Anterior cingulate cortex (tissue), 58 donors: Measurements from ENCODE around the gene SGSH.
"Not testable (repeated sequence)": the region's sequence is repeated elsewhere in the genome, so short reads cannot be mapped to it uniquely, and the experiment has no call there.

Experiments used
- DNase-seq, 58 donors: peaks; one replicate each; lab custom pipeline; 2025; lab: John Stamatoyannopoulos, UW

Gene SGSH

GRCh38 chr17:80254396-80255251, 34.5 kb upstream of the SGSH start:
- DNase-seq = no peak

GRCh38 chr17:80253631-80254395, 33.7 kb upstream of the SGSH start:
- DNase-seq = no peak

- DNase-seq = no peak
Observed at GRCh38 chr17:80252871-80253270, 32.7 kb upstream of the SGSH start.

DNA sequence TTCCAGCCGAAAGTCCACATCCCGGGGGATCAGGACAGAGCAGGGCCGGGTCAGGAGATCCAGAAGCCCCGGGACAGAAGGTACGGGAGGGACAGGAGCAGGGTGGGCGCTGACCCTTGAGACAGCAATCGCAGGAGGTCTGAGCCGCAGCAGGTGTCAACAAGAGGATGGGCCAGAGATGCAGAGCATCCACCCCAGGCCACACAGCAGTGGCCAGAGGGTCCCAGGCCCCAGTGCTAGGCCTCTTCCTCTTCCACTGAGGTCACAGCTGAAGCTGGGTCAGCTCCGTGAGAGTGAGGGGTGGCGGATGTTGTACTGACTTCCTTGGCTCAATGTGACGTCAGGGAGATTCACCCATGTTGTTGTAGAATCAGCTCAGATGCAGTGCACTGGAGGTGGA, 31.8 kb upstream of the SGSH start:
- no peak for DNase-seq

DNA sequence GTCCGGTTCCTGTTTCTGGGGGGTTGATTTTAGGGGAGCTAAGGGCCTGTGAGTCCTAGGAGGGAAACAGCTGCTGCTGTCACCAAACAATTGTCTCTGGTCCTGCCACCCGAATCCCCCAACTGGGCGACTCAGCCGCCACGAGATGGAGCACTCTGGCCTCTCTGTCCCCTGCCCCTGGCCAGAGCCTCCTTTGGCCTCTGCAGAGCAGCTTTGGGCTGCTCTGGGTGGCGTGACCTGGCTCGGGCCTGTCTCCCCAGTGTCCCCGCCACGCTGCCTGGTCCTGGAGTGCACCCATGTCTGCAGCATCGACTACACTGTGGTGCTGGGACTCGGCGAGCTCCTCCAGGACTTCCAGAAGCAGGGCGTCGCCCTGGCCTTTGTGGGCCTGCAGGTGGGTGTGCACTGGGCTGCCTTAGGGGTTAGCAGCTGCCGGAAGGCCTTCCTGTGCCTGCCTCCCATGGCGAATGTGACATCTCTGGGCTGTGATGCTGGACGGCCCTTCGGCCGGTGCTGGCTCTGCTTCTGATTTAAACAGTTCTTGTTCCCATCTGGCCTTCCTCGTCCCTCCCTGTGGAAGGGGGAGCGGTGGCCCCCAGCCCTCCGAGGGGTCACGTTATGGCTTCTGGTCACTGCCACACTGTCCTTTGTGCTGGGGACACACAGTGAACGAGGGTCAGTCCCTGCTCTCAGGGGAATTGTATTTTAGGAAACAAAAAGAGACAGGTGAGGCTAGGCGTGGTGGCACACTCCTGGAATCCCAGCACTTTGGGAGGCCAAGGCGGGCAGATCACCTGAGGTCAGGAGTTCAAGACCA, 29.0 kb upstream of the SGSH start:
- DNase-seq = no peak

GRCh38 chr17:80248001-80248893, 28.1 kb upstream of the SGSH start:
- no peak for DNase-seq

DNA sequence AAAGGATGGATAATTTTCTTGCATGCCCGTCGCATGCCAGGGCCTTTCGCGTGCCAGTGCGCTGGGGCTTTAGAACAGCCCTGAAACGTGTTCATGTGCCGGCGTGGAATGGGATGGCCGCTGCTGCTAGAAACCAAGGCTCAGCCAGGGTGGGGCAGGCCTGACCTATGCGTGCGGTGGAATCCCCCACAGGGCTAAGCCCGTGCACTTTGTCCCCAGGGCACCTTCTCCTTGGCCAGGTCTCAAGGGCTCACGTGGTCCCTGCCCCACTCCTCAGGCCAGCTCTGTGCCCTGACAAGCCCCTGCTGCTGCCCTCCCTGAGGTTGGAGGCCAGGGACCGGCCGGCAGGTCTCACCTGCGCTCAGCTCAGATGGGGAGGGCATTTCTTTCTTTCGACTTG, 27.4 kb upstream of the SGSH start:
- no peak for DNase-seq

- DNase-seq = no peak
Observed at GRCh38 chr17:80246726-80247125, 26.6 kb upstream of the SGSH start.

- no peak for DNase-seq
Observed at GRCh38 chr17:80246266-80246681, 26.1 kb upstream of the SGSH start.

DNA sequence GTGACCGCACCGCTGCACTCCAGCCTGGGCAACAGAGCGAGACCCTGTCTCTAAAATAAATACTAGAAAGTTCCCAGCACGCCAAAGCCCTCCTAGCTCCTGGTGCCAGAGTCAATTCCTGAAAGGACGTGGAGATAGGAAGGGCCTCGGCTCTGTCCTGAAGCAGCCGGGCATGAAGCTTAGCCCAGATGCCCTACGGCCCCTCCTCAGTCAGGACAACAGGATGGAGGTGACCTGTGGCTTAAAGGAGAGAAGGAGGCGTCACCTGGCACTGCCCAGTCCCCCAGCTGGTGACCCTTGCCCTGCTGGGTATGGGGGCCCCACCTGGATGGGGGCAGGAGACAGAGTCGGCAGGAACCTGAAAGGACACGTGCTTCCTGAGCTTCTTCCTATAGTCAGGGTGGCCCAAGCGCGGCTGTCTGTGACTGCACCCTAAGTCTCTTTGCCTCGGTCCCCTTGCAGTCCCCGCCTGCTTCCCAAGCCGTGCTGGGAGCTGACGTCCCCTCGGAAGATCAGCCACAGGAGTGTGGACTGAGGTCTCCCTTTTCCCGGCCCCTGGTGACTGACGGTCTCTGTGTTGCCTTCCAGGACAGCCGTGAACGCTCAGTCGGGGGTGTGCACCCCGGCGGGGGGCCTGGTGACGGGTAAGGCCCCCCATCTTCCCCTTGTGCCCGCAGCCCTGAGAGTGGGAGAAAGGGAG, 25.6 kb upstream of the SGSH start:
- DNase-seq = no peak

DNA sequence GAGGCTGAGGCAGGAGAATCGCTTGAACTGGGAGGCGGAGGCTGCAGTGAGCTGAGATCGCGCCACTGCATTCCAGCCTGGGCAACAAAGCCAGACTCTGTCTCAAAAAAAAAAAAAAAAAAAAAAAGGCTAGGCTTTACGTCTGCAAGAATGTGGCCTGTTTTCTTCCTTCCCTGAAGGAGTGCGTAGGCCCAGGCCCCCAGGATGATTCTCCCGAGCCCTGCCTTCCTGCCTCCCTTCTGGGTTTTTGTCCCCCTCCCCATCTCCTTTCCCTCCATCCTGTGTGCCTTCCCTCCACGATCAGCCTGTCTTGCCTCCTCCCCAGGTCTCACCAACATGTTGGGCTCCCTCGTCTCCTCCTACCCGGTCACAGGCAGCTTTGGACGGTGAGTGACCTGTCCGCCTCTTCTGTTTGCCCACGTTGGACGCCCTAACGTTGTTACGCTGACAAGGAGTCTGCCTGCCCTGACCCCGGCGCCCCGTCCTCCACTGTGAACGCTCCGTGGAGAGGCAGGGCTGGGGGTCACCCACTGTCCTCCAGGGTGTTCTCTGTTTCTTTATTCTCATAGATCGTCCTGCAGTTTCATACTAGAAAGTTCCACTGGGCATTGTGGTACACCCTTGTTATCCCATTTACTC, 24.9 kb upstream of the SGSH start:
- DNase-seq = no peak

DNA sequence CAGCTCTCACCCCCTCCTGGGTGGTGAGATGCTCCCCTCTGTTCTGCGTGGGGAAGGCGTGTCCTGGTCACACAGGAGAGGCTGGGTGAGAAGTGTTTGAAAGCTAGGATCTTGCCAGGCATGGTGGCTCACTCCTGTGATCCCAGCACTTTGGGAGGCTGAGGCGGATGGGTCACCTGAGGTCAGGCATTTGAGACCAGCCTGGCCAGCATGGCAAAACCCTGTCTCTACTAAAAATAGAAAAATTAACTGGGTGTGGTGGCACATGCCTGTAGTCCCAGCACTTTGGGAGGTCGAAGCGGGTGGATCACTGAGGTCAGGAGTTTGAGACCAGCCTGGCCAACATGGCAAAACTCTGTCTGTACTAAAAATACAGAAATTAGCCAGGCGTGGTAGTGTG, 24.3 kb upstream of the SGSH start:
- DNase-seq = not testable (repeated sequence)

- DNase-seq = no peak
Observed at GRCh38 chr17:80243526-80244433, 23.6 kb upstream of the SGSH start.

DNA sequence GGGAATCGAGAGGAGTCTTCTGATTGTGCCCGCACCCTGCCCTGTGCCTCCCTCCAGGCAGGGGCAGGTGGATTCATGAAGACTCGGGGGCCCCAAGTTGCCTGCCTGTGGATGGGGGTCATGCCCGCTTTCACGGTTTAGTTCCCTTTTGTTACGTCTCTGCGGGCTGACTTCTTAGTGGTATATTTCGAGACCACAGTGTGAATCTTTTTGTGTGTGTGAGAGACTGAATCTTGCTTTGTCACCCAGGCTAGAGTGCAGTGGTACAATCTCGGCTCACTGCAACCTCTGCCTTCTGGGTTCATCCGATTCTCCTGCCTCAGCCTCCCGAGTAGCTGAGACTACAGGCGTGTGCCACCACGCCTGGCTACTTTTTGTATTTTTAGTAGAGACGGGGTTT, 22.4 kb upstream of the SGSH start:
- no peak for DNase-seq

- no peak for DNase-seq
Observed at GRCh38 chr17:80237386-80237785, 17.3 kb upstream of the SGSH start.

DNA sequence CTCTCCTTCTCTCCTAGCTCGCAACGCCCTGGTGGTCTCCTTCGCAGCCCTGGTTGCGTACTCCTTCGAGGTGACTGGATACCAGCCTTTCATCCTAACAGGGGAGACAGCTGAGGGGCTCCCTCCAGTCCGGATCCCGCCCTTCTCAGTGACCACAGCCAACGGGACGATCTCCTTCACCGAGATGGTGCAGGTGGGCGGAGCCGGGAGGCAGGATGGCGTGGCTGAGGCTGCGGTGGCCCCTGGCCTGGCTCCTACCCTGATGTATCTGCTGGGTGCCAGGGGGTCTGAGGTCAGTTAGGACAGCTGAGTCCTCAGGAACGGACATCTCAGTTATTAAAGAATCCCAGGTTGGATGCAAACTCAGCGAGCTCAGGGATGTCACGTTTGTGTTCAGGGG, 16.8 kb upstream of the SGSH start:
- DNase-seq = no peak

DNA sequence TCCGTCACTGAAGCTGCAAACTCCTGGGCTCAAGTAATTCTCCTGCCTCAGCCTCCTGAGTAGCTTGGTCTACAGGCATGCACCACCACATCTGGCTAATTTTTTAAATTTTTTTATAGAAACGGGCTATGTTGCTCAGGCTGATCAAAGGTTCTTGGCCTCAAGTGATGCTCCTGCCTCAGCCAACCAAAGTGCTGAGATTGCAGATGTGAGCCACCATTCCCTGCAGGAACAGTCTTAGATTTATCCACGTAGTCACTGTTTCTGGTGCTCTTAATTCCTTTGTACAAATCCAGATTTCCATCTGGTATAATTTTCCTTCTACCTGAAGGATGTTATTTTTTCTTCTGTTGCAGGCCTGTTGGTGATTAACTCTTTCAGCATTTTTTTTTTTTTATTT, 13.1 kb upstream of the SGSH start:
- no peak for DNase-seq

DNA sequence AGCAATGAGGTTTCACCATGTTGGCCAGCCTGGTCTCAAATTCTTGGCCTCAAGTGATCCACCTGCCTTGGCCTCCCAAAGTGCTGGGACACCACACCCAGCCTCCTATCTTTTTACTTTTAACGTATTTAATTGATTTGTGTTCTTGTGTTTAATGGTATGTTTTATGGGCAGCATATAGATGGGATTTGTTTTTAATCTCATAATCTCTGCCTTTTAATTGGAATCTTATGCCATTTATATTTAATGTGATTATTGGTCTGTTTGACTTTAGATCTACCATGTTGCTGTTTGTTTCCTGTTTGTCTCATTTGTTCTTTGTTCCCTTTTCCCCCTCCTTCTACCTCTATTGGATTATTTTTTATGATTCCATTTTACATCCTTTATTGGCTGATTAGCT, 12.3 kb upstream of the SGSH start:
- DNase-seq = no peak
